ENCODE data around the gene TFAP2A.

TFAP2A gene

GRCh38 chr6:10383331-10384090 lies 31.4 kb downstream of the TFAP2A start:
- Histone ChIP-seq H3K23ac (ENCODE audit: low read length in 2 of 2) (no peak overlapping the region), H3K79me1 (replicated peaks; ENCODE audit: low read length, poor library complexity, severe bottlenecking) (no peaks in the 10 kb centered on the region), H3K4me1 (ENCODE audit: control insufficient read depth, insufficient read depth, low read depth, low read length) (peaks cover 15% of the 10 kb centered on the region), H3K27me3 (ENCODE audit: control insufficient read depth in 1 of 2, insufficient read depth in 1 of 2, low read length in 2 of 2) (peaks cover 84 to 85% of the 10 kb centered on the region in 2 experiments), H3K14ac (ENCODE audit: low read length in 2 of 2) (peak overlapping the region in 1 of 2 experiments; percentile 42), H3K18ac (ENCODE audit: low read depth in 1 of 2, low read length in 2 of 2) (no peak overlapping the region), H3K4me3 (ENCODE audit: insufficient read depth in 1 of 2, low read depth in 1 of 2, low read length in 2 of 2) (peak overlapping the region in 1 of 2 experiments; percentile 34), H2AFZ (ENCODE audit: low read depth, low read length) (no peak overlapping the region), H2BK5ac (ENCODE audit: low read depth, low read length, poor library complexity, severe bottlenecking) (no peak overlapping the region), H2BK15ac (ENCODE audit: low read depth, poor library complexity, severe bottlenecking) (no peak overlapping the region), H3K9me3 (ENCODE audit: control insufficient read depth, low read length) (peaks cover 5% of the 10 kb centered on the region), H3K27ac (ENCODE audit: low read length, poor library complexity, severe bottlenecking) (no peak overlapping the region), H4K8ac (ENCODE audit: low read length) (no peak overlapping the region), H2BK120ac (ENCODE audit: low read depth, low read length) (no peak overlapping the region), H3K4ac (ENCODE audit: low read depth in 1 of 2, low read length in 2 of 2) (no peak overlapping the region), H3K4me2 (ENCODE audit: low read length, poor library complexity, severe bottlenecking) (peak overlapping the region; percentile 62), H2AK5ac (ENCODE audit: low read length, severe bottlenecking) (no peak overlapping the region), H2BK12ac (ENCODE audit: low read length in 2 of 2) (no peak overlapping the region), H4K91ac (ENCODE audit: low read length) (no peak overlapping the region), H3K36me3 (ENCODE audit: control insufficient read depth in 1 of 2, insufficient read depth in 2 of 2, low read depth in 1 of 2, low read length in 2 of 2) (no peaks in the 10 kb centered on the region), H3K9ac (ENCODE audit: low read length) (no peak overlapping the region)
- 2% methylated on average over 36 of the region's 48 CpGs for WGBS
- DNase-seq: no peak

- Histone ChIP-seq H2BK120ac (ENCODE audit: low read depth, low read length) (no peak overlapping the region), H3K14ac (ENCODE audit: low read length in 2 of 2) (peak overlapping the region in 1 of 2 experiments; percentile 42), H4K91ac (ENCODE audit: low read length) (no peak overlapping the region), H3K18ac (ENCODE audit: low read depth in 1 of 2, low read length in 2 of 2) (no peak overlapping the region), H3K9ac (ENCODE audit: low read length) (no peak overlapping the region), H2BK15ac (ENCODE audit: low read depth, poor library complexity, severe bottlenecking) (no peak overlapping the region), H3K4me2 (ENCODE audit: low read length, poor library complexity, severe bottlenecking) (no peak overlapping the region), H2BK5ac (ENCODE audit: low read depth, low read length, poor library complexity, severe bottlenecking) (no peak overlapping the region), H3K27ac (ENCODE audit: low read length, poor library complexity, severe bottlenecking) (no peak overlapping the region), H3K9me3 (ENCODE audit: control insufficient read depth, low read length) (peaks cover 4% of the 10 kb centered on the region), H3K27me3 (ENCODE audit: control insufficient read depth in 1 of 2, insufficient read depth in 1 of 2, low read length in 2 of 2) (peaks cover 77 to 78% of the 10 kb centered on the region in 2 experiments), H3K79me1 (replicated peaks; ENCODE audit: low read length, poor library complexity, severe bottlenecking) (no peaks in the 10 kb centered on the region), H3K23ac (ENCODE audit: low read length in 2 of 2) (no peak overlapping the region), H3K4ac (ENCODE audit: low read depth in 1 of 2, low read length in 2 of 2) (no peak overlapping the region), H2AFZ (ENCODE audit: low read depth, low read length) (no peak overlapping the region), H3K4me3 (ENCODE audit: insufficient read depth in 1 of 2, low read depth in 1 of 2, low read length in 2 of 2) (peak overlapping the region in 1 of 2 experiments; percentile 34), H3K36me3 (ENCODE audit: control insufficient read depth in 1 of 2, insufficient read depth in 2 of 2, low read depth in 1 of 2, low read length in 2 of 2) (no peaks in the 10 kb centered on the region), H2BK12ac (ENCODE audit: low read length in 2 of 2) (no peak overlapping the region), H3K4me1 (ENCODE audit: control insufficient read depth, insufficient read depth, low read depth, low read length) (peaks cover 15% of the 10 kb centered on the region), H4K8ac (ENCODE audit: low read length) (no peak overlapping the region), H2AK5ac (ENCODE audit: low read length, severe bottlenecking) (no peak overlapping the region)
- 10% methylated on average over 22 of the region's 22 CpGs for WGBS
- no peak for DNase-seq
Measured at GRCh38 chr6:10382728-10383330, 32.0 kb downstream of the TFAP2A start.

DNA sequence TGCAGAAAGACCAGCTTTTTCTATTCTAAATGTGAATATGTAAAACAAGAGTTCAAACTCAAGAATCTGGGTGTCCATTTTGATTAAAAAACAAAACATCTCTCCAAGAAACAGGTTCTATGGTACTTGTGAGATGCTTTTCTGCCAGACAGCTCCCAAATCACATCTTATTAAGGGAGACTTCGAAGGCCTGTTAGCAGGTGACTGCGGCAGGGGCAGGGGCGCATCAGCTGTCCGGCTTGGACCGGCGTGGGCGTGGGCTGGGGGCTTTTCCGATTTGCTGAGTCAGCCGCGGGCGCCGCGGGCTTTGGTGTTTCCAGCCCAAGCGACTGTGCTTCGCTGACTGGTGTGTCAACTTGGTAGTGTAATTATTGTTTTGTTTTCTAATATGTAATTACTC lies 32.6 kb downstream of the TFAP2A start:
- Histone ChIP-seq H3K4ac (ENCODE audit: low read depth in 1 of 2, low read length in 2 of 2) (no peak overlapping the region), H3K4me1 (ENCODE audit: control insufficient read depth, insufficient read depth, low read depth, low read length) (peaks cover 15% of the 10 kb centered on the region), H2BK5ac (ENCODE audit: low read depth, low read length, poor library complexity, severe bottlenecking) (no peak overlapping the region), H3K27ac (ENCODE audit: low read length, poor library complexity, severe bottlenecking) (no peak overlapping the region), H4K91ac (ENCODE audit: low read length) (no peak overlapping the region), H2AFZ (ENCODE audit: low read depth, low read length) (no peak overlapping the region), H3K9me3 (ENCODE audit: control insufficient read depth, low read length) (peaks cover 2% of the 10 kb centered on the region), H3K27me3 (ENCODE audit: control insufficient read depth in 1 of 2, insufficient read depth in 1 of 2, low read length in 2 of 2) (peaks cover 72 to 73% of the 10 kb centered on the region in 2 experiments), H2AK5ac (ENCODE audit: low read length, severe bottlenecking) (no peak overlapping the region), H3K9ac (ENCODE audit: low read length) (no peak overlapping the region), H3K4me3 (ENCODE audit: insufficient read depth in 1 of 2, low read depth in 1 of 2, low read length in 2 of 2) (no peak overlapping the region), H3K23ac (ENCODE audit: low read length in 2 of 2) (no peak overlapping the region), H4K8ac (ENCODE audit: low read length) (no peak overlapping the region), H3K18ac (ENCODE audit: low read depth in 1 of 2, low read length in 2 of 2) (no peak overlapping the region), H2BK15ac (ENCODE audit: low read depth, poor library complexity, severe bottlenecking) (no peak overlapping the region), H2BK12ac (ENCODE audit: low read length in 2 of 2) (no peak overlapping the region), H3K14ac (ENCODE audit: low read length in 2 of 2) (no peak overlapping the region), H3K4me2 (ENCODE audit: low read length, poor library complexity, severe bottlenecking) (no peak overlapping the region), H3K79me1 (replicated peaks; ENCODE audit: low read length, poor library complexity, severe bottlenecking) (no peaks in the 10 kb centered on the region), H2BK120ac (ENCODE audit: low read depth, low read length) (no peak overlapping the region), H3K36me3 (ENCODE audit: control insufficient read depth in 1 of 2, insufficient read depth in 2 of 2, low read depth in 1 of 2, low read length in 2 of 2) (no peaks in the 10 kb centered on the region)
- no peak for DNase-seq
- 16% methylated on average over 14 of the region's 15 CpGs for WGBS

DNA sequence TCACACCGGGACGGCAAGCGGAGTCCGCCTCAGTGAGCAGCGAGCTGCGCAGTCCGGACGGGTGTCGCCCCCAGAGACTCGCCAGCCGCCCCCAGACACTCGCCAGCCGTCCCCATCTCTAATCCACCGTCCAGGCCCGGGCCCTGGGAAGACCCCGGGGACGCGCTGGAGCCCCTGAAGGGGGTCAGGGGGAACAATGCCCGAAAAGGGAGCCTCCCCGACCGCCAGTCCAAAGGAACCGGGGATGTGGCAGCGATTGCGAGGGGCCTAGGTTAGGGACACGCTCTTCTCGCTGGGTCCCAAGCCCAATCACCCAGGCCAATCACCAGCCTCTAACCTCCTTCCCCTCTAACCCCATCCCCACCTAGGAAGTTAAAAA lies 33.1 kb downstream of the TFAP2A start:
- H2AK5ac ChIP-seq (ENCODE audit: low read length, severe bottlenecking): no peak overlapping the region
- no peak overlapping the region for H3K4ac ChIP-seq (ENCODE audit: low read depth in 1 of 2, low read length in 2 of 2)
- peaks cover 15% of the 10 kb centered on the region for H3K4me1 ChIP-seq (ENCODE audit: control insufficient read depth, insufficient read depth, low read depth, low read length)
- no peak overlapping the region for H3K4me3 ChIP-seq (ENCODE audit: insufficient read depth in 1 of 2, low read depth in 1 of 2, low read length in 2 of 2)
- H2BK120ac ChIP-seq (ENCODE audit: low read depth, low read length): no peak overlapping the region
- H4K8ac ChIP-seq (ENCODE audit: low read length): no peak overlapping the region
- no peak overlapping the region for H2BK5ac ChIP-seq (ENCODE audit: low read depth, low read length, poor library complexity, severe bottlenecking)
- H3K9me3 ChIP-seq (ENCODE audit: control insufficient read depth, low read length): peaks cover 2% of the 10 kb centered on the region
- H3K14ac ChIP-seq (ENCODE audit: low read length in 2 of 2): no peak overlapping the region
- H2BK15ac ChIP-seq (ENCODE audit: low read depth, poor library complexity, severe bottlenecking): no peak overlapping the region
- H3K27ac ChIP-seq (ENCODE audit: low read length, poor library complexity, severe bottlenecking): no peak overlapping the region
- 12% methylated on average over 26 of the region's 26 CpGs for WGBS
- no peaks in the 10 kb centered on the region for H3K79me1 ChIP-seq (replicated peaks; ENCODE audit: low read length, poor library complexity, severe bottlenecking)
- no peak overlapping the region for H2AFZ ChIP-seq (ENCODE audit: low read depth, low read length)
- H3K9ac ChIP-seq (ENCODE audit: low read length): no peak overlapping the region
- H4K91ac ChIP-seq (ENCODE audit: low read length): no peak overlapping the region
- H3K23ac ChIP-seq (ENCODE audit: low read length in 2 of 2): no peak overlapping the region
- H3K27me3 ChIP-seq (ENCODE audit: control insufficient read depth in 1 of 2, insufficient read depth in 1 of 2, low read length in 2 of 2): peaks cover 67 to 68% of the 10 kb centered on the region in 2 experiments
- H2BK12ac ChIP-seq (ENCODE audit: low read length in 2 of 2): no peak overlapping the region
- no peak overlapping the region for H3K18ac ChIP-seq (ENCODE audit: low read depth in 1 of 2, low read length in 2 of 2)
- H3K36me3 ChIP-seq (ENCODE audit: control insufficient read depth in 1 of 2, insufficient read depth in 2 of 2, low read depth in 1 of 2, low read length in 2 of 2): no peaks in the 10 kb centered on the region
- H3K4me2 ChIP-seq (ENCODE audit: low read length, poor library complexity, severe bottlenecking): no peak overlapping the region
- DNase-seq: no peak

Data from mesenchymal stem cell (in vitro differentiated cells and primary cell).